Uterus (tissue), 2 donors: ENCODE measurements around the gene LCTL.

ENCODE experiments used
- POLR2A ChIP-seq, 2 donors: fragments of 450-650 bp; IDR thresholded peaks; one replicate each; pipeline ENCODE4 v1.6.1; 2016; ENCODE audit warnings: antibody characterized with exemption in 2 of 2, mild to moderate bottlenecking in 1 of 2, moderate library complexity in 1 of 2
- TF ChIP-seq, protein P1 (sequence below), 4 experiments: fragments of 200-600 bp in 2 of 4; fragments of 450-650 bp in 2 of 4; sonication (generic) in 2 of 4; IDR thresholded peaks; one replicate each; pipeline ENCODE4 v1.5.1; 2016 to 2019; ENCODE audit warnings: antibody characterized with exemption in 4 of 4, mild to moderate bottlenecking in 2 of 4, moderate library complexity in 1 of 4

DNA sequence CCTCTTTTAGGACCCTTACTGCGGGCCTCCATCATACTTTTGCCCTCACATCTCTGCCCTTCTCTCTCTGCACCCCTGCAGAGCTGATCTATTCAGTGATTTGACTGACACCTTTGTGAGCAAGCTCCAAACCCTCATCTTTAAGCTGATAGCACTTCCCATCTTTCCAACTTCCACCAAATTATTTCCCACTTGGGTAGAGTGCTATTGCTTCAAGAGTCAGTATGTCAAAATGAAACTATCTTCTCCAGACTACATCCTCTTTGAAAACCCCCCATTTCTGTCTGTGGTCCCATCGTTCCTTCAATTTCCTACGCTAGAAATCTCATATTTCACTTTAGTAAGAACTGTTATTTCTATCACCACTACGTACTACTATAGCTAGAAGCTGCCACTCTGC, 41.0 kb downstream of the LCTL start:
- TF ChIP-seq, protein P1, sequence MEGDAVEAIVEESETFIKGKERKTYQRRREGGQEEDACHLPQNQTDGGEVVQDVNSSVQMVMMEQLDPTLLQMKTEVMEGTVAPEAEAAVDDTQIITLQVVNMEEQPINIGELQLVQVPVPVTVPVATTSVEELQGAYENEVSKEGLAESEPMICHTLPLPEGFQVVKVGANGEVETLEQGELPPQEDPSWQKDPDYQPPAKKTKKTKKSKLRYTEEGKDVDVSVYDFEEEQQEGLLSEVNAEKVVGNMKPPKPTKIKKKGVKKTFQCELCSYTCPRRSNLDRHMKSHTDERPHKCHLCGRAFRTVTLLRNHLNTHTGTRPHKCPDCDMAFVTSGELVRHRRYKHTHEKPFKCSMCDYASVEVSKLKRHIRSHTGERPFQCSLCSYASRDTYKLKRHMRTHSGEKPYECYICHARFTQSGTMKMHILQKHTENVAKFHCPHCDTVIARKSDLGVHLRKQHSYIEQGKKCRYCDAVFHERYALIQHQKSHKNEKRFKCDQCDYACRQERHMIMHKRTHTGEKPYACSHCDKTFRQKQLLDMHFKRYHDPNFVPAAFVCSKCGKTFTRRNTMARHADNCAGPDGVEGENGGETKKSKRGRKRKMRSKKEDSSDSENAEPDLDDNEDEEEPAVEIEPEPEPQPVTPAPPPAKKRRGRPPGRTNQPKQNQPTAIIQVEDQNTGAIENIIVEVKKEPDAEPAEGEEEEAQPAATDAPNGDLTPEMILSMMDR (IDR thresholded peaks at IDR 0.05), result no peak
- no peak for TF ChIP-seq POLR2A (IDR thresholded peaks at IDR 0.05)
